ENCODE data around the gene BDKRB2.

Gene BDKRB2

GRCh38 chr14:96204151-96205058, at the start of gene BDKRB2:
Gene BDKRB2, plus strand, starts transcription at chr14:96204839. Its CDS starts 32,269 bp downstream, at chr14:96237108.
- Histone ChIP-seq H3K79me2 (ENCODE audit: control insufficient read depth, insufficient read depth, low read length, unreplicated experiment) (no peaks in the 10 kb centered on the region), H3K4me1 (ENCODE audit: control insufficient read depth, insufficient read depth, low read length, unreplicated experiment) (peaks cover 20% of the 10 kb centered on the region), H3K4me3 (ENCODE audit: low read depth, low read length) (peak within 1 kb of the TSS; percentile 81), H3K27me3 (ENCODE audit: insufficient read depth, low read length) (no peaks in the 10 kb centered on the region), H2AFZ (ENCODE audit: low read length, unreplicated experiment) (peak within 1 kb of the TSS; percentile 70), H3K36me3 (ENCODE audit: insufficient read depth, low read length) (no peaks in the 10 kb centered on the region), H3K27ac (ENCODE audit: low read depth, low read length) (no peak within 1 kb of the TSS)

- Histone ChIP-seq H3K4me1 (ENCODE audit: control insufficient read depth, insufficient read depth, low read length, unreplicated experiment) (no peaks in the 10 kb centered on the region), H2AFZ (ENCODE audit: low read length, unreplicated experiment) (no peak overlapping the region), H3K27ac (ENCODE audit: low read depth, low read length) (no peak overlapping the region), H3K79me2 (ENCODE audit: control insufficient read depth, insufficient read depth, low read length, unreplicated experiment) (no peaks in the 10 kb centered on the region), H3K36me3 (ENCODE audit: insufficient read depth, low read length) (no peaks in the 10 kb centered on the region), H3K27me3 (ENCODE audit: insufficient read depth, low read length) (no peaks in the 10 kb centered on the region), H3K4me3 (ENCODE audit: low read depth, low read length) (no peak overlapping the region)
Measured at GRCh38 chr14:96154900-96155299, 49.7 kb upstream of the BDKRB2 start.

- Histone ChIP-seq H3K27me3 (ENCODE audit: insufficient read depth, low read length) (no peaks in the 10 kb centered on the region), H2AFZ (ENCODE audit: low read length, unreplicated experiment) (no peak overlapping the region), H3K27ac (ENCODE audit: low read depth, low read length) (no peak overlapping the region), H3K36me3 (ENCODE audit: insufficient read depth, low read length) (no peaks in the 10 kb centered on the region), H3K4me3 (ENCODE audit: low read depth, low read length) (no peak overlapping the region), H3K4me1 (ENCODE audit: control insufficient read depth, insufficient read depth, low read length, unreplicated experiment) (no peaks in the 10 kb centered on the region), H3K79me2 (ENCODE audit: control insufficient read depth, insufficient read depth, low read length, unreplicated experiment) (no peaks in the 10 kb centered on the region)
Measured at GRCh38 chr14:96156804-96157760, 47.6 kb upstream of the BDKRB2 start.

DNA sequence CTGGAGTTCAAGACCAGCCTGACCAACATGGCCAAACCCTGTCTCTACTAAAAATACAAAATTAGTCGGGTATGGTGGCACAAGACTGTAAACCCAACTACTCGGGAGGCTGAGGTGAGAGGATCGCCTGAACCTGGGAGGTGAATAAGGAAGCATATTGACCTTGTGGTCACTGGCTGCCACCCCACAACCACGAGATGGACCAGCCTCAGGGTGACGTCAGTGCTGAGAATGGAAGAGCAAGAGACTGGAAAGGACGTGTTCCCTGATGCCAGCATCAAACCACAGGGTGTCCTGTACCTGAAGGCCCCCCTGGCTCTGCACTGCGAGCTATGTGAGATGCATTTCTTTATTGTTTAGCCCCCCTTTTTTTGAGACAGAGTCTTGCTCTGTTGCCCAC, 45.9 kb upstream of the BDKRB2 start:
- Histone ChIP-seq H3K4me3 (ENCODE audit: low read depth, low read length) (no peak overlapping the region), H3K79me2 (ENCODE audit: control insufficient read depth, insufficient read depth, low read length, unreplicated experiment) (no peaks in the 10 kb centered on the region), H2AFZ (ENCODE audit: low read length, unreplicated experiment) (no peak overlapping the region), H3K27ac (ENCODE audit: low read depth, low read length) (no peak overlapping the region), H3K27me3 (ENCODE audit: insufficient read depth, low read length) (no peaks in the 10 kb centered on the region), H3K36me3 (ENCODE audit: insufficient read depth, low read length) (no peaks in the 10 kb centered on the region), H3K4me1 (ENCODE audit: control insufficient read depth, insufficient read depth, low read length, unreplicated experiment) (no peaks in the 10 kb centered on the region)

GRCh38 chr14:96160076-96160912, 44.3 kb upstream of the BDKRB2 start:
- Histone ChIP-seq H3K27ac (ENCODE audit: low read depth, low read length) (no peak overlapping the region), H3K27me3 (ENCODE audit: insufficient read depth, low read length) (no peaks in the 10 kb centered on the region), H2AFZ (ENCODE audit: low read length, unreplicated experiment) (no peak overlapping the region), H3K79me2 (ENCODE audit: control insufficient read depth, insufficient read depth, low read length, unreplicated experiment) (no peaks in the 10 kb centered on the region), H3K4me3 (ENCODE audit: low read depth, low read length) (no peak overlapping the region), H3K4me1 (ENCODE audit: control insufficient read depth, insufficient read depth, low read length, unreplicated experiment) (no peaks in the 10 kb centered on the region), H3K36me3 (ENCODE audit: insufficient read depth, low read length) (no peaks in the 10 kb centered on the region)

DNA sequence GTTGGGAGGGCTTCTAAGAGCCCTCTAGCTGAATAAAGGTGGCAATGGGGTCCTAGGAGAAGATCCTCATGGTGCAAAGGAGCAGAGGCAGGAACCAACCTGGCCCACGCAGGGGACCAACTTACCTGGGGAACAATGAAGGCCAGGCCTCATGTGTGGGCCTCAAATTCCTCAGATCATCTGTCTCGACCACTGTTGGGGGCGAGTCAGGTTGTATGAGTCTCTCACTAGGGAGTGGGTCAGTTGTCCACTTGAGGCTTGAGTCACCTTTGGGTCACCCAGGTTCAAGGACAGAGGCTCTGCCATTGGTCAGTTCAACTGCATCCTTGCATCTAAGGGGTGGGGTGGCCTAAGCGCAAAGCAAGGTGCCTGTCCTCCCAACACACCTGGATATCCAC, 43.7 kb upstream of the BDKRB2 start:
- H3K79me2 ChIP-seq (ENCODE audit: control insufficient read depth, insufficient read depth, low read length, unreplicated experiment) = no peaks in the 10 kb centered on the region
- H3K27me3 ChIP-seq (ENCODE audit: insufficient read depth, low read length) = no peaks in the 10 kb centered on the region
- H3K4me1 ChIP-seq (ENCODE audit: control insufficient read depth, insufficient read depth, low read length, unreplicated experiment) = no peaks in the 10 kb centered on the region
- no peaks in the 10 kb centered on the region for H3K36me3 ChIP-seq (ENCODE audit: insufficient read depth, low read length)
- H2AFZ ChIP-seq (ENCODE audit: low read length, unreplicated experiment) = no peak overlapping the region
- no peak overlapping the region for H3K27ac ChIP-seq (ENCODE audit: low read depth, low read length)
- H3K4me3 ChIP-seq (ENCODE audit: low read depth, low read length) = no peak overlapping the region

GRCh38 chr14:96161636-96162035, 43.0 kb upstream of the BDKRB2 start:
- H2AFZ ChIP-seq (ENCODE audit: low read length, unreplicated experiment) = no peak overlapping the region
- H3K27ac ChIP-seq (ENCODE audit: low read depth, low read length) = no peak overlapping the region
- no peak overlapping the region for H3K4me3 ChIP-seq (ENCODE audit: low read depth, low read length)
- no peaks in the 10 kb centered on the region for H3K4me1 ChIP-seq (ENCODE audit: control insufficient read depth, insufficient read depth, low read length, unreplicated experiment)
- H3K36me3 ChIP-seq (ENCODE audit: insufficient read depth, low read length) = no peaks in the 10 kb centered on the region
- H3K27me3 ChIP-seq (ENCODE audit: insufficient read depth, low read length) = no peaks in the 10 kb centered on the region
- no peaks in the 10 kb centered on the region for H3K79me2 ChIP-seq (ENCODE audit: control insufficient read depth, insufficient read depth, low read length, unreplicated experiment)

DNA sequence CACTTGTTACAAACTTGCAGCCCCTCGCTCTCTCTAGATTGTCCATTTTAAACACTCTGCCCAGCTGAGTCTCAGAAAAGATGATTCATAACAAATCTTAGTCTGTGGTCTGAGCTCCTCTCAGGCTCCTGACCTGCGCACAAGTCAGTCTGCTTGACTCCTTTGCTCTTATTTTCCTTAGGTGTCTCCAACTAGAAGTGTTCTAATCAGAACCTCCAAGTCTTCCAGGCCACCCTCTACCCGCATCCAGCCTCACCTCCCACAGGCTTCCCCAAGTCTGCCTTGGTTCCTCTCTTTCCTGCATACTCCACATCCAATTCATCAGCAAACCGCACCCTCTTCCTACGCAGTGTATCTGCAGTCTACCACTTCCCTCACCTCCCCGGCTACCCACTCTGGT, 42.4 kb upstream of the BDKRB2 start:
- H2AFZ ChIP-seq (ENCODE audit: low read length, unreplicated experiment) = no peak overlapping the region
- no peak overlapping the region for H3K27ac ChIP-seq (ENCODE audit: low read depth, low read length)
- H3K36me3 ChIP-seq (ENCODE audit: insufficient read depth, low read length) = no peaks in the 10 kb centered on the region
- H3K27me3 ChIP-seq (ENCODE audit: insufficient read depth, low read length) = no peaks in the 10 kb centered on the region
- no peak overlapping the region for H3K4me3 ChIP-seq (ENCODE audit: low read depth, low read length)
- peaks cover 5% of the 10 kb centered on the region for H3K4me1 ChIP-seq (ENCODE audit: control insufficient read depth, insufficient read depth, low read length, unreplicated experiment)
- no peaks in the 10 kb centered on the region for H3K79me2 ChIP-seq (ENCODE audit: control insufficient read depth, insufficient read depth, low read length, unreplicated experiment)

DNA sequence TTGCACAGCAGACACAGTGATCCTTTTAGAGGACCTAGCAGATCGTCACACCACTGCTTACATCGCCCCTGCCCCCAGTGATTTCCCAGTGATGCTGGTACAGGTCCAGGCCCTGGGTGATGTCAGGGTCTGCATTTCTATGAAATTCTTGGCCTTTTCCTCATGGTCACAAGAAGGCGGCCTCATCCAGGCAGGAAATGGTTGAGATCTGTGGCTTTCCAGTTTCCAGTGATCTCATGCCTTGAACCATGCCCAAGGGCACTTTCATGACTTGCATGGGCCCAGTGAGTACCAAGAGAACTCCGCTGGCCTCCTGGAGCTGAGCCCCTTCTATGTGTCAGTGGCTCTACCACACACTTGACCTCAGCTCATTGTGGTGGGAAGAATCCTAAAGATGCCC, 41.9 kb upstream of the BDKRB2 start:
- no peaks in the 10 kb centered on the region for H3K36me3 ChIP-seq (ENCODE audit: insufficient read depth, low read length)
- H3K27ac ChIP-seq (ENCODE audit: low read depth, low read length) = no peak overlapping the region
- no peak overlapping the region for H2AFZ ChIP-seq (ENCODE audit: low read length, unreplicated experiment)
- H3K79me2 ChIP-seq (ENCODE audit: control insufficient read depth, insufficient read depth, low read length, unreplicated experiment) = no peaks in the 10 kb centered on the region
- no peaks in the 10 kb centered on the region for H3K27me3 ChIP-seq (ENCODE audit: insufficient read depth, low read length)
- no peak overlapping the region for H3K4me3 ChIP-seq (ENCODE audit: low read depth, low read length)
- peaks cover 9% of the 10 kb centered on the region for H3K4me1 ChIP-seq (ENCODE audit: control insufficient read depth, insufficient read depth, low read length, unreplicated experiment)

DNA sequence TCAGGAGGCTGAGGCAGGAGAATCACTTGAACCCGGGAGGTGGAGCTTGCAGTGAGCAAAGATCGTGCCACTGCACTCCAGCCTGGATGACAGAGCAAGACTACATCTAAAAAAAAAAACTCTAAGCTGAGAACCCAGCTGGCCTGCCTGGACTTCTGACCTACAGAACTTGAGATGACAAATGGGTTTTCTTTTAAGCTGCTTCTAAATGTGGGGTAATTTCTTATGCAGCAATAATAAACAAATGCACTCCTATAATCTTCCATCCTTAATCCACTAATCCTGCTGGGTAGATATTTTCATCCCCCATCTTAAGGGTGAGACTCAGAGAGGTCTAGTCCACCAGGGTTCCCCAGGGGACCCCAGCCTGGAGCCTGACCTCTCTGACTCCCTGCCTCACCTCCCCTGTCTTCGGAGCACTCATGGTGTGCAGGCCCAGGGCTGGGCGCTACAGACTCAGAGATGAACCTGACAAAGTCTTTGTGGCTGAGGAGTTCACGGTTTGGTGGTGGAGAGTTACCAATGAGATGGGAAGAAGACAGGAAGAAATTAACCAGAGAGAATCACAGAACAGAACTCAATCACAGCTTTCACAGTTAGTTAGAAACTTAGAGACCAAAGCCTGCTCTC, 39.7 kb upstream of the BDKRB2 start:
- H3K79me2 ChIP-seq (ENCODE audit: control insufficient read depth, insufficient read depth, low read length, unreplicated experiment) = no peaks in the 10 kb centered on the region
- no peaks in the 10 kb centered on the region for H3K36me3 ChIP-seq (ENCODE audit: insufficient read depth, low read length)
- no peak overlapping the region for H2AFZ ChIP-seq (ENCODE audit: low read length, unreplicated experiment)
- no peak overlapping the region for H3K4me3 ChIP-seq (ENCODE audit: low read depth, low read length)
- no peak overlapping the region for H3K27ac ChIP-seq (ENCODE audit: low read depth, low read length)
- H3K4me1 ChIP-seq (ENCODE audit: control insufficient read depth, insufficient read depth, low read length, unreplicated experiment) = peaks cover 10% of the 10 kb centered on the region
- H3K27me3 ChIP-seq (ENCODE audit: insufficient read depth, low read length) = no peaks in the 10 kb centered on the region
